Fibroblast of lung (primary cell): Measurements from ENCODE around the gene RYR2.

Experiments
- CTCF ChIP-seq, 2 donors: IDR thresholded peaks in 1 of 2; conservative IDR thresholded peaks in 1 of 2; 1 replicate in 1 of 2; 2 replicates in 1 of 2; pipeline ENCODE4 v1.5.1; 2011 to 2012; ENCODE audit warnings: low read length in 2 of 2, control low read depth in 1 of 2, inconsistent platforms in 1 of 2, low read depth in 1 of 2, mild to moderate bottlenecking in 1 of 2
- EZH2 ChIP-seq: IDR thresholded peaks from 2 replicates; pipeline ENCODE4 v1.5.1; 2012; ENCODE audit warnings: low read length, control low read depth, mild to moderate bottlenecking; ENCODE audit errors: missing control alignments

DNA sequence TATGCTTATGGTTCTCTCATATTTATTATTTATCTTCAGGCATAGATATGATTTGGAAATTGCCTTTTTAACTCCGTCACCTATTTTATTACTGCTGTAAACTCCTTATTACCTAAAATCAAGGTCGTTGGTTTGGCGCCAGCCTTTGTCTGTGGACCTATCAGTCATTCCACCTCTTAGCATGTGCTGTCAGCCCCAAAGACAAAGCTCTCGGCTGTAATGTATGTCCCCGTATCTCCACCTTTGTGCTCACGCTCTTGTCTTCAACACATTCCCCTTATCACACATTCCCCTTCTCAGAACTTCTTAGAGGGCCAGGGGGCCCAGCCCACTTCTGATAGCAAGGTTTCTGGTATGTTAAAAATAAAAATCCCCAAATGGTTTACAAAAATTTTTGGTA, 342.2 kb downstream of the RYR2 start:
- TF ChIP-seq CTCF (conservative IDR thresholded peaks at IDR 0.05 in 1 of 2, IDR thresholded peaks at IDR 0.05 in 1 of 2; ENCODE audit: low read depth in 1 of 2, low read length in 2 of 2) (no peak), EZH2 (no peak)
